ENCODE data around the gene TBL1X.

- TF ChIP-seq POLR2A (IDR thresholded peaks at IDR 0.05) (no peak), POLR2AphosphoS5 (IDR thresholded peaks at IDR 0.05) (no peak), CTCF (IDR thresholded peaks at IDR 0.05) (peak; percentile 71 to 80 (median 75))
These were observed 244.2 kb downstream of the TBL1X start for GRCh38 chrX:9708923-9709553.
